ENCODE results near the gene ZNF319.

DNA sequence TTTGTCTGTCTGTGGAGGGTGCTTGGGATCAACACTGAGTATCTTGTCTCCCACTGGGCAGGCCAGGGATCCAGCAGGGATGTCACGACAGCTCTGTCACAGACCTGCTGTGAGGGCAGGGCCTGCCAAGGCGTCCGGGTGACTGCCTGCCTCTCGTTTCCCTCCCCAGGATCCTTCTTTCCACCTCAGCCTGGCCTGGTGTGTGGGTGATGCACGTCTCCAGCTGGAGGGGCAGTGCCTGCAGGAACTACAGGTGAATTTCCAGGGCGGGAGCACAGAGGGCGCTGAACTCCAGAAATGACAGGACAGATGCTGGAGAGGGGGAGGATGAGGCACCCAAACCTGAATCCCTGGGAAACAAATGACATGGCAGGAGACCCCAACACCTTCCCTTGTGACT, 18.3 kb upstream of the ZNF319 start:
- TF ChIP-seq CTCF (IDR thresholded peaks at IDR 0.05) (no peak), POLR2A (IDR thresholded peaks at IDR 0.05) (no peak)
